ENCODE data around the gene ATG5. TPM values are rescaled to one million over a fixed set of nuclear protein-coding genes. Genes with fewer than 3 reads are reported as not detected.

ATG5 gene
- polyA plus RNA-seq, 6 donors from 2014 or later, result 33.6 to 44.4 (median 40.3) TPM

- Mint-ChIP-seq H3K36me3 (peaks cover 0 to 6% of the 10 kb centered on the region in 2 donors), H3K9me3 (peaks cover 0 to 4% (median 0%) of the 10 kb centered on the region in 7 donors), H3K4me3 (no peak overlapping the region), H3K27ac (peak overlapping the region in 1 of 6 donors; percentile 9), H3K27me3 (peaks cover 0 to 5% (median 0%) of the 10 kb centered on the region in 3 donors), H3K4me1 (peaks cover 0 to 9% (median 5%) of the 10 kb centered on the region in 3 donors)
- DNase-seq (no peak), ATAC-seq (ENCODE audit: low read depth in 2 of 2) (no peak)
Measured at GRCh38 chr6:106173124-106173879, 152.3 kb downstream of the ATG5 start.

- Mint-ChIP-seq H3K4me1 (peaks cover 3 to 8% (median 6%) of the 10 kb centered on the region in 3 donors), H3K36me3 (no peaks in the 10 kb centered on the region), H3K4me3 (no peak overlapping the region), H3K27ac (no peak overlapping the region), H3K27me3 (no peaks in the 10 kb centered on the region), H3K9me3 (no peaks in the 10 kb centered on the region)
- DNase-seq, result no peak
- no peak for ATAC-seq (ENCODE audit: low read depth in 2 of 2)
Measured at GRCh38 chr6:106170030-106170791, 155.3 kb downstream of the ATG5 start.

DNA sequence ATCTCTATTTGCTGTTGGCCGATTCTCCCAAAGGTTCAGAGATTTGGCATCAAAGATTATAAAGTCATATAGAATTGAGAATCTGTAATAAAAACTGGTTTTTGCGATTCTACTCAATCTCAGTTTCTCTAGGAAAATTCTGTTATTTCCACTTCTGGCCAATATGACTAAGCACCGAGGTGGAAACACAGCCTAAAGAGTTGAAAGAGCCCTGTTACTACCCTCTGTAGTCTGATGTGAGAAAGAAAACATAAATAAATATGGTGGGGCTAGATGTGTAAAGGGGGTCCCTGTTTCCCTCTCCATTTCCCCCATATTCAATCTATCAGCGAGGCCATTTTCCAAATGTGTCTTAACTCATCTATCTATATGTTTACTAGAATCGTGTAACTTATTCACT lies 156.0 kb downstream of the ATG5 start:
- H3K4me3 Mint-ChIP-seq, result no peak overlapping the region

GRCh38 chr6:106168097-106168888 lies 157.3 kb downstream of the ATG5 start:
- ATAC-seq (ENCODE audit: low read depth in 2 of 2) (no peak), DNase-seq (no peak)
- Mint-ChIP-seq H3K36me3 (peaks cover 0 to 8% of the 10 kb centered on the region in 2 donors), H3K4me3 (no peak overlapping the region), H3K27ac (no peak overlapping the region), H3K27me3 (no peaks in the 10 kb centered on the region), H3K9me3 (peaks cover 0 to 5% (median 0%) of the 10 kb centered on the region in 7 donors), H3K4me1 (peaks cover 18 to 26% (median 22%) of the 10 kb centered on the region in 3 donors)

More for the DNA sequence above, 156.0 kb downstream of the ATG5 start:
- H3K27me3 Mint-ChIP-seq, result no peaks in the 10 kb centered on the region
- no peak overlapping the region for H3K27ac Mint-ChIP-seq
- peaks cover 0 to 2% (median 0%) of the 10 kb centered on the region in 7 donors for H3K9me3 Mint-ChIP-seq
- peaks cover 0 to 4% of the 10 kb centered on the region in 2 donors for H3K36me3 Mint-ChIP-seq
- peaks cover 6 to 14% (median 10%) of the 10 kb centered on the region in 3 donors for H3K4me1 Mint-ChIP-seq
- no peak for ATAC-seq (ENCODE audit: low read depth in 2 of 2)
- DNase-seq, result no peak

DNA sequence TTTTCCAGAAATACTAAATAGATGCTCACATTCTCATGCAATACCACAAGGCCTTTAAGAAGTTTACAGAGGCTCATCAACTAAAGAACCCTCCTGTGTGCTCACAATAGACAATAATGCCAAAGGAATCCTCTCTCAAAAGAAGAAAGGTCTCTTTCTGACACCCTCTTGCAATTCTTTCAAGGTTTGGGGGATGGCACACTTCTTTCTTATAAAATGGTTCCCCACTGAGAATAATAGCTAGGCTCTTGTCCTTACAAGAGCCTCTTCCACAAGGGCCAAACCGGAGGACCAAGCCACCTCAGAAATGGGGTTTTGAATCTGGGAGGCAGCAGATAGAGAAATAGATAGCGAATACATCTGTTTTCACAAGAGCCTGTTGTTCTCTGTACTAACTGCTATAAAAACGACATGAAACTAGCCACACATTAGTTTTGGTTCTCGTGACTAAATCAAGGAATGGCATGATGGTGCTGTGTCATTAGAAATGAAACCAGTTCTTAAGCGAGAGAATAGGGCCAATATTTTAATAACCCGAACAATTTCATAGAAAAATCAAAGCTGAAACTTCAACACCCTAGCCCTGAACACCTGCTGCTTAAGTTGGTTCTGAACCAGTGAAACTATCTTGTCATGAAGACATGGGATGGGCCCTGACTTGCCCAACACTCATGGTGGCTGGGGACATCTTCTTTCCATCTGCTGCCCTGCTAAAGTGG lies 158.3 kb downstream of the ATG5 start:
- Mint-ChIP-seq H3K36me3 (peaks cover 0 to 8% of the 10 kb centered on the region in 2 donors), H3K4me1 (peaks cover 24 to 33% (median 29%) of the 10 kb centered on the region in 3 donors), H3K4me3 (no peak overlapping the region), H3K9me3 (peaks cover 0 to 5% (median 0%) of the 10 kb centered on the region in 7 donors), H3K27ac (peak overlapping the region in 1 of 6 donors; percentile 43), H3K27me3 (no peaks in the 10 kb centered on the region)
- ATAC-seq (ENCODE audit: low read depth in 2 of 2), result no peak
- no peak for DNase-seq

GRCh38 chr6:106165885-106166485 lies 159.6 kb downstream of the ATG5 start:
- ATAC-seq (ENCODE audit: low read depth in 2 of 2) (no peak), DNase-seq (no peak)
- peaks cover 0 to 5% (median 0%) of the 10 kb centered on the region in 7 donors for H3K9me3 Mint-ChIP-seq
- H3K36me3 Mint-ChIP-seq, result peaks cover 0 to 8% of the 10 kb centered on the region in 2 donors
- H3K27me3 Mint-ChIP-seq, result no peaks in the 10 kb centered on the region
- H3K27ac Mint-ChIP-seq, result peak overlapping the region in 3 of 6 donors; percentile 0 to 74 (median 41)
- peaks cover 24 to 33% (median 29%) of the 10 kb centered on the region in 3 donors for H3K4me1 Mint-ChIP-seq
- no peak overlapping the region for H3K4me3 Mint-ChIP-seq

DNA sequence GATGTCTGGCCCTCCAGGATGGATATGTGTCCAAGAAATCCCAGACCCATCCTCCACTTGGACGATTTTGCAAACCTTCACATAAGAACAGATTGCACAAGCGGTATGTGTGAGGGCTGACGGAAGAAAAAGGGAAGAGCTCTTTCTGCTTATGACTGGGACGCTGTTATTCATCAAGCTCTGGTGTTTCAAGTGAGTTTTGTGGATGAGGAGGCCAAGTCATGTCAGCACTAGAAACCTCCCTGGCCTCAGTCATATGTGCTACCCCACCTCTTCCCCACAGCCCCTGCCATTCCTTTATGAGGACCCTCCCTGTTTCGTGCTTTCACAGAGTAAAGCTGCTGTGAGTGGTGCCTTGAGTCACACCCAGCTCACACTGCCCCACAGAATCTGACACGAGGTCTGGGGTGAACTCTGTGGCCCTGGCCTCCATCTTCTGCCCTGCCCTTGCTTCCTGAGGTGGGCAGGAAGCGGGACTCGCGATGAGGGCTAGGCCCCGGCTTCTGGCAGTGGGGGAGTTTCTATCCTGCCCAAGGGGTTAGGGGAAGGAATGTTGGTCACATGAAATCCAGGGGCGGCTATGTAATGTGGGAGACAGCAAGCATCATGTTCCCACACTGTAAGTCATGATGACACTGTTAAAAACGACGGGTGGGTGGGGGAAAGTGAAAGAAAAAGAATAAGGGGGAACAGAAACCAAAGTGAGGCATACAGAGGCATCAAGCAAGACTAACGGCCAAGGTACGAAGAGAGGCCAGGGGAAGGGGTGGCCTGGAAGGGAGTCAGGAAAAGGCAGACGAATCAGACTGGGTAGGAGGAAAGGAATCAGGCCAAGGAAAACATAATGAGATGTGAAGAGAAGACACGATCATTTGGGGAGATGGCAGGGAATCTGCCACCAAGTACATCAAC lies 161.3 kb downstream of the ATG5 start:
- ATAC-seq (ENCODE audit: low read depth in 2 of 2) (peak; percentile 91), DNase-seq (peak; percentile 62)
- peaks cover 27 to 33% (median 29%) of the 10 kb centered on the region in 3 donors for H3K4me1 Mint-ChIP-seq
- peaks cover 0 to 5% (median 0%) of the 10 kb centered on the region in 7 donors for H3K9me3 Mint-ChIP-seq
- no peaks in the 10 kb centered on the region for H3K27me3 Mint-ChIP-seq
- H3K27ac Mint-ChIP-seq, result peak overlapping the region; percentile 88 to 97 (median 94)
- peak overlapping the region; percentile 17 to 90 (median 62) for H3K4me3 Mint-ChIP-seq
- H3K36me3 Mint-ChIP-seq, result peaks cover 0 to 8% of the 10 kb centered on the region in 2 donors

- Mint-ChIP-seq H3K27me3 (no peaks in the 10 kb centered on the region), H3K9me3 (peaks cover 0 to 5% (median 0%) of the 10 kb centered on the region in 7 donors), H3K27ac (peak overlapping the region; percentile 88 to 97 (median 94)), H3K36me3 (peaks cover 0 to 8% of the 10 kb centered on the region in 2 donors), H3K4me1 (peaks cover 27 to 33% (median 29%) of the 10 kb centered on the region in 3 donors), H3K4me3 (peak overlapping the region; percentile 17 to 90 (median 62))
- DNase-seq (peak; percentile 34), ATAC-seq (ENCODE audit: low read depth in 2 of 2) (peak; percentile 48 to 53)
Measured at GRCh38 chr6:106163446-106163965, 162.1 kb downstream of the ATG5 start.

- DNase-seq, result no peak
- H3K4me3 Mint-ChIP-seq, result peak overlapping the region in 6 of 8 donors; percentile 17 to 90 (median 62)
Measured at GRCh38 chr6:106162921-106163320, 162.6 kb downstream of the ATG5 start.

DNA sequence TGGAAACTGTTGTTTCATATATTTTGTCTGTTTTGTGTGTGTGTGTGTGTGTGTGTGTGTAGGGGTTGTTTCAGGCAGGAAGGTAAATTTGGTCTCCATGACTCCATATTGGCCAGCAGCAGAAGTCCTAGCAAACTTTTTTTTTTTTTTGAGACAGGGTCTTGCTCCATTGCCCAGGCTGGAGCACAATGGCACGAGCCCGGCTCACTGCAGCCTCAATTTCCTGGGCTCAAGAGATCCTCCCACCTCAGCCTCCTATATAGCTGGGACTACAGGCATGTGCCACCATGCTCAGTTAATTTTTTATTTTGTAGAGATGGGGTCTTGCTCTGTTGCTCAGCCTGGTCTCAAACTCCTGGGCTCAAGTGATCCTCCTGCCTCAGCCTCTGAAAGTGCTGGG lies 163.7 kb downstream of the ATG5 start:
- no peak for ATAC-seq (ENCODE audit: low read depth in 2 of 2)
- Mint-ChIP-seq H3K4me3 (no peak overlapping the region), H3K36me3 (peaks cover 0 to 8% of the 10 kb centered on the region in 2 donors)

More at GRCh38 chr6:106162921-106163320, 162.6 kb downstream of the ATG5 start:
- no peak for ATAC-seq (ENCODE audit: low read depth in 2 of 2)
- Mint-ChIP-seq H3K27me3 (no peaks in the 10 kb centered on the region), H3K9me3 (peaks cover 0 to 5% (median 0%) of the 10 kb centered on the region in 7 donors), H3K4me1 (peaks cover 27 to 33% (median 29%) of the 10 kb centered on the region in 3 donors), H3K36me3 (peaks cover 0 to 8% of the 10 kb centered on the region in 2 donors), H3K27ac (peak overlapping the region; percentile 88 to 97 (median 94))

GRCh38 chr6:106161311-106161874 lies 164.2 kb downstream of the ATG5 start:
- no peak overlapping the region for H3K4me3 Mint-ChIP-seq
- H3K4me1 Mint-ChIP-seq, result peaks cover 27 to 32% (median 29%) of the 10 kb centered on the region in 3 donors
- H3K27ac Mint-ChIP-seq, result peak overlapping the region in 3 of 6 donors; percentile 31 to 50 (median 41)
- DNase-seq (no peak), ATAC-seq (ENCODE audit: low read depth in 2 of 2) (no peak)
- H3K27me3 Mint-ChIP-seq, result no peaks in the 10 kb centered on the region
- peaks cover 0 to 5% (median 0%) of the 10 kb centered on the region in 7 donors for H3K9me3 Mint-ChIP-seq
- H3K36me3 Mint-ChIP-seq, result peaks cover 0 to 8% of the 10 kb centered on the region in 2 donors

More for the DNA sequence above, 163.7 kb downstream of the ATG5 start:
- no peak for DNase-seq
- H3K4me1 Mint-ChIP-seq, result peaks cover 27 to 33% (median 29%) of the 10 kb centered on the region in 3 donors
- H3K9me3 Mint-ChIP-seq, result peaks cover 0 to 5% (median 0%) of the 10 kb centered on the region in 7 donors
- no peaks in the 10 kb centered on the region for H3K27me3 Mint-ChIP-seq
- peak overlapping the region in 1 of 6 donors; percentile 31 for H3K27ac Mint-ChIP-seq
